ENCODE results near the gene PTH2.
A peak's percentile ranks its signal among the peaks of the same experiment; 100 is the strongest.
"Not testable (repeated sequence)": the region's sequence is repeated elsewhere in the genome, so short reads cannot be mapped to it uniquely, and the experiment has no call there.

PTH2 gene

GRCh38 chr19:49423071-49423984 is at the start of gene PTH2:
Gene PTH2, minus strand, starts transcription at chr19:49423441. Its CDS starts 102 bp downstream, at chr19:49423339.
- DNase-seq: no peak

- no peak for DNase-seq
Measured at GRCh38 chr19:49472936-49473335, 49.7 kb upstream of the PTH2 start.

- no peak for DNase-seq
Measured at GRCh38 chr19:49470615-49470978, 47.4 kb upstream of the PTH2 start.

DNA sequence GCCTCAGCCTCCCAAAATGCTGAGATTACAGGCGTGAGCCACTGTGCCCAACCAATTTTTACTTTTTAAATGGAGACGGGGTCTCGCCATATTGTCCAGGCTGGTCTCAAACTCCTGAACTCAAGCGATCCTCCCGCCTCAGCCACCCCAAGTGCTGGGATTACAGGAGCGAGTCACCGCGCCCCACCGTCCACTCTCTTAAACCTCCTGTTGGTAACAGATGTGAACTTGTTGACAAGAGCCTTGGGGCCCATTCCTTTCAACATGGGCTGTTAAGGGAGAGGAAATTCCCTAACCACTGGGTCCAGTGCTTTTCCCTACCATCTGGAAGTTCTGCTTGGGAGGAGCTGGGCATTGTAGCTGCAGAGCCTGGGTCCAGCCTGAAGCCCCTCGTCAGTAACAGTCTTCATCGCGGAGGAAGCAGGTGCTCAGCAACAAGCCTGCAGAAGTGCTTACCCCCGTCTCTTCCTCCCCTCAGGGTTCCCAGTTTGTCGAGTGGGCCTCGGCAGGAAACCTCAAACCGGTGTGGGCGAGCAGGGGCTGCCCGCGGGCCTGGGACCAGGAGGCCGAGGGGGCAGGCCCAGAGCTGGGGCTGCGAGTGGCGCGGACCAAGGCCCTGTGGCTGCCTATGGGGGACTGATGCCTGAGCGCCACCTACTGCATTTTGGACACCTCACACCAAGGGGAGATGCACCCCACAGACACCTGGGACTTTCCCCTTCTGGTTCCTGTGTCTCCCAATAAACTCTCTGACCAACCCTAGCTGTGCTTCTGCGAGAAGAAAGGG is 46.8 kb upstream of the PTH2 start:
- peak; percentile 84 for DNase-seq

- DNase-seq: peak; percentile 53
Measured at GRCh38 chr19:49468746-49469447, 45.7 kb upstream of the PTH2 start.

- DNase-seq: no peak
Measured at GRCh38 chr19:49468199-49468598, 45.0 kb upstream of the PTH2 start.

GRCh38 chr19:49465371-49465770 is 42.1 kb upstream of the PTH2 start:
- no peak for DNase-seq

DNA sequence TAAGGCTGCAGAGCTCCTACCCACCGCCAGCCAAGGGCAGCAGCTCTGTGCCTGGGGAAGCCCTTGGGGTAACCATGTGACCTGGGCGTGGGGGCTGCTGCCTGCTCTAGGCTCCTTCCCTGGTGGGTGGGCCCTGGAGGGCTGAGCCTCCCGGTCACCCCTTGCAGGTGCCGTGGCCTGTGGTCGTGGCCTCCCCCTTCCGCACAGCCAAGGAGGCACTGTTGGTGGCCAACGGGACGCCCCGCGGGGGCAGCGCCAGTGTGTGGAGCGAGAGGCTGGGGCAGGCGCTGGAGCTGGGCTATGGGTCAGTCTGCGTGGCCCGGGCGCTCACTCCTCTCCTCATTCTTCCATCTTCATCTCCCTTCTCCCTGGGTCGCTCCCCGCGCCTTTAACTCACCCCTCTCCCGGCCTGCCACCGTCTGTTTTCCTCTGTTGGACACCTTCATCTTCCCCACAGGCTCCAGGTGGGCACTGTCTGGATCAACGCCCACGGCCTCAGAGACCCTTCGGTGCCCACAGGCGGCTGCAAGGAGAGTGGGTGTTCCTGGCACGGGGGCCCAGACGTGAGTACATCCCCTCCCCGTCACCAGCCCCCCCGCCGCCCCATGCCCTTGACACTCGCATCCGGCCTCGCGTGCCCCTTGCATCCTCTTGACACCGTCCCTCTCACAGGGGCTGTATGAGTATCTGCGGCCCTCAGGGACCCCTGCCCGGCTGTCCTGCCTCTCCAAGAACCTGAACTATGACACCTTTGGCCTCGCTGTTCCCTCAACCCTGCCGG is 40.9 kb upstream of the PTH2 start:
- DNase-seq: no peak

- DNase-seq: no peak
Measured at GRCh38 chr19:49462492-49462891, 39.3 kb upstream of the PTH2 start.

DNA sequence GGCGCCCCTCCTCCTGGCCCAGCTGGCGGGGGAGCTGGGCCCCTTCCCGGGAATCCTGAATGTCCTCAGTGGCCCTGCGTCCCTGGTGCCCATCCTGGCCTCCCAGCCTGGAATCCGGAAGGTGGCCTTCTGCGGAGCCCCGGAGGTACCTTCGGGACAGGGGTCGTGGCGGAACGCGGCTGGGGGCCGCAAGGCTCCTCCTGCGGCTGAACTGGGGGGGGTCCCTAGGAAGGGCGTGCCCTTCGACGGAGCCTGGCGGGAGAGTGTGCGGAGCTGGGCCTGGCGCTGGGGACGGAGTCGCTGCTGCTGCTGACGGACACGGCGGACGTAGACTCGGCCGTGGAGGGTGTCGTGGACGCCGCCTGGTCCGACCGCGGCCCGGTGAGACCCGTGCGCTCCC is 38.4 kb upstream of the PTH2 start:
- DNase-seq: no peak

GRCh38 chr19:49461130-49461529 is 37.9 kb upstream of the PTH2 start:
- DNase-seq: not testable (repeated sequence)

- DNase-seq: no peak
Measured at GRCh38 chr19:49459388-49459787, 36.1 kb upstream of the PTH2 start.

GRCh38 chr19:49458567-49458903 is 35.3 kb upstream of the PTH2 start:
- DNase-seq: no peak

GRCh38 chr19:49456326-49456725 is 33.1 kb upstream of the PTH2 start:
- DNase-seq: no peak

DNA sequence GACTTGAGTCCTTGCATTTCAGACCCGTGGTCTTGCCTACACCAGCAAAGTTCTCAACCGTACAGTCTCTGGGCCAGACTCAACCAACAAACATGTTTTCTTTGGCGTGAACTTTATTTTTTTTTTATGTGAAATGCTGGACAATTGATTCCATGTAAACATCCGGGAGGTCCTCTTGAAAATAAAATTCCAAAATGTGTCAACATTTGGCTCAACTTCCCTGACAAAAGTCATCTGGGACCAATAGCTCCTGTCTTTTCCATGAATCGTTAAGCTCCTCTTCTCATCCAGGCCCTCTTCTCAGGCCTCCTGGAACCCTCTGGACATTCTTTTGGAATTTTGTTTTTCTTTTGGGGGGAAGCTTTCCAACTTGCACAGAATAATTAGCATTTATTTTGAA is 32.5 kb upstream of the PTH2 start:
- no peak for DNase-seq

DNA sequence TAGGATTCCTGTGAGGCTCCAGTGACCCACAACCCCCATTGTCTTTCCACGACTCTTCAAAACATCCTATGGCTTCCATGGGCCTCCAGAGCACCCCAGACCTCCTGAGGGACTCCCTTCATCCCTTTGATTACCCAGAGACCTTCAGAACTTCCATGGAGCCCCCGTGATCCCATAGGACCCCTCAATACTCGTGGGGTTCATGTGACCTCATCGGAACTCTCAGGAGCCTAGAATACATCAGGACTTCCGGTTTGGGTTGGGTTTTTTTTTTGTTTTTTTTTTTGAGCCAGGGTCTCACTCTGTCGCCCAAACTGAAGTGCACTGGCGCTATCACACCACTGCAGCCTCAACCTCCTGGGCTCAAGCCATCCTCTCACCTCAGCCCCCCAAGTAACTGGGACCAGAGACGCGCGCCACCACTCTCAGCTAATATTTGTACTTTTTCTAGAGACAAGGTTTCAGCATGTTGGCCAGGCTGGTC is 30.6 kb upstream of the PTH2 start:
- DNase-seq: no peak

DNA sequence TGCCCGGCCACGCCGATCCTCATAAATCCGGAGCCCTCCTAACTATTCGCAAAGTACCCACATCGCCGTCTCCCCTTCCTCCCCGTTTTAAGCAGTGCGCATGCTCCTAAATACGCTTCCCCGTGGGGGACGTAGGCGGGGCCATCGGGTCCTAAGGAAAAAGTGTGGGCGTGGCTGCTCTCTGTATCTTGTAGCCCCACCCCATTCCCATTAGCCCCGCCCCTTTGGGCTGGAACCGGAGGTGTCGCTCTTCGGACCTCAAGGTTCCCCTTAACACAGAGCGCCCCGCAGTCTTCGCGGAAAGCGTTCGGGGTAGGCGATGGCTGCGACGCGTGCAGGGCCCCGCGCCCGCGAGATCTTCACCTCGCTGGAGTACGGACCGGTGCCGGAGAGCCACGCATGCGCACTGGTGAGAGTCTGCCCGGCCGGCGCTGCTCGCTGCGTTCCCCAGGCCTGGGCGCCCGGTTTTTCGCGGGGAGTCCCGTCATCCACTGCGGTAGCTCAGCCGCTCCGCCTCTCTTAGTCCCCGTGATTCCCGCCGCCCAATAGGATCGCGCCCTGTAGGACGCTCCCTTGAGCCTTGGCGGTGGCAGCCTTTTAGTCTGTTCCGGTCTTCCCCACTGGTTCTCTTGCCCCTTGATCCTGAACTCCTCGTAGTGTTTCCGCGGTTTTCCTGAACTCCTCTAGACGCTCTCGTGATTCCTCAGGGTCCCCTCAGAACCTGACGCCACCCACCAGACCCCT is 29.9 kb upstream of the PTH2 start, which contains the start of gene ALDH16A1:
Gene ALDH16A1 (plus strand): TSS at position 213 of the 744 bp plus-strand sequence. CDS start 107 bp downstream, at position 320.
- DNase-seq: peak; percentile 100

- peak; percentile 97 for DNase-seq
Measured at GRCh38 chr19:49451430-49452181, 28.4 kb upstream of the PTH2 start, which contains the start of gene PIH1D1. Gene PIH1D1, minus strand, starts transcription at chr19:49451814. Its CDS starts 240 bp downstream, at chr19:49451574.

- no peak for DNase-seq
Measured at GRCh38 chr19:49450405-49450804, 27.2 kb upstream of the PTH2 start.

- DNase-seq: no peak
Measured at GRCh38 chr19:49448432-49448786, 25.2 kb upstream of the PTH2 start.
